SK-N-SH treated with all-trans-retinoic acid at 6 μM for 48 hours (cell line): Measurements from ENCODE around the gene MRRF.

Source experiments
- ESRRG ChIP-seq: fragments of 250-450 bp; sonication (Bioruptor Pico); IDR thresholded peaks from 2 replicates; pipeline ENCODE4 v1.6.1; 2021; ENCODE audit warnings: mild to moderate bottlenecking
- GLIS3 ChIP-seq: fragments of 250-450 bp; sonication (Bioruptor Pico); IDR thresholded peaks from 2 replicates; pipeline ENCODE4 v1.5.0; 2020; ENCODE audit warnings: mild to moderate bottlenecking, moderate library complexity
- PPARA ChIP-seq: fragments of 250-450 bp; sonication (Bioruptor Pico); IDR thresholded peaks from 2 replicates; pipeline ENCODE4 v1.5.0; 2020; ENCODE audit warnings: mild to moderate bottlenecking, borderline replicate concordance
- ZC3H10 ChIP-seq: fragments of 250-450 bp; sonication (Bioruptor Pico); IDR thresholded peaks from 2 replicates; pipeline ENCODE4 v1.5.1; 2021; ENCODE audit warnings: mild to moderate bottlenecking, moderate library complexity
- ZFP30 ChIP-seq: fragments of 450-650 bp; formaldehyde crosslinking; IDR thresholded peaks from 2 replicates; pipeline ENCODE4 v1.5.0; 2022; ENCODE audit warnings: mild to moderate bottlenecking, moderate library complexity
- ZNF8 ChIP-seq: fragments of 450-650 bp; formaldehyde crosslinking; IDR thresholded peaks from 2 replicates; pipeline ENCODE4 v1.5.0; 2020; ENCODE audit warnings: mild to moderate bottlenecking, moderate library complexity
- TF ChIP-seq, protein P1 (sequence below): fragments of 250-450 bp; sonication (Bioruptor Pico); IDR thresholded peaks from 2 replicates; pipeline ENCODE4 v1.8.0; 2021; ENCODE audit warnings: low read depth, mild to moderate bottlenecking, moderate library complexity, borderline replicate concordance

DNA sequence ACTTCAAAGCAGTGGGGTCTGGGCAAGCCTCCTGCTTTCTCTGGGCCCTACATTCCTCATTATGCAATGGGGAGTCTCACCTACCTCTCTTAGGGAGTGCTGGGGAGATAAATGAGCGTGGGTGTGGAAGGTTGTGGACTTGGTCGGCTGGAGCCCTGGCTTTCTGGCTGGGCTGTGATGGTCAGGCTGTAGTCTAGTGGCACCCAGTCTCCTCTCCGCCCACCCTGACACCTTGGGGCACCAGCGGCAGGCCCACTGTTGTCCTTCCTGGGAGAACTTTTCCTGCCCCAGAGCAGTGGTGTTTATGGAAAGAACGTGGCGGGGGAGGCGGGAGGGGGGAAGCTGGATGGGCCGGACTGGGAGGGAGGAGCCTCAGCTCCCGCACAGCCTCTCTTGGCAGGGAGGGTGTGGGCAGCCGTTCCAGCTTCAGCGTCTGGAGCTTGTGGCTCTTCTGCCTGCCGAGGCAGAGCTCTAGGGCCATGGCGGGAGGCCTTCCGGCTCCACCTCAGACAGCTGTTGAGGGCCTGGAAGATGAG lies 110.3 kb downstream of the MRRF start:
- TF ChIP-seq ZNF8 (CRISPR knock-in tag) (no peak), ESRRG (no peak), ZFP30 (CRISPR knock-in tag) (no peak), GLIS3 (CRISPR knock-in tag) (no peak), PPARA (CRISPR knock-in tag) (no peak), ZC3H10 (CRISPR knock-in tag) (no peak)
- TF ChIP-seq, protein P1, sequence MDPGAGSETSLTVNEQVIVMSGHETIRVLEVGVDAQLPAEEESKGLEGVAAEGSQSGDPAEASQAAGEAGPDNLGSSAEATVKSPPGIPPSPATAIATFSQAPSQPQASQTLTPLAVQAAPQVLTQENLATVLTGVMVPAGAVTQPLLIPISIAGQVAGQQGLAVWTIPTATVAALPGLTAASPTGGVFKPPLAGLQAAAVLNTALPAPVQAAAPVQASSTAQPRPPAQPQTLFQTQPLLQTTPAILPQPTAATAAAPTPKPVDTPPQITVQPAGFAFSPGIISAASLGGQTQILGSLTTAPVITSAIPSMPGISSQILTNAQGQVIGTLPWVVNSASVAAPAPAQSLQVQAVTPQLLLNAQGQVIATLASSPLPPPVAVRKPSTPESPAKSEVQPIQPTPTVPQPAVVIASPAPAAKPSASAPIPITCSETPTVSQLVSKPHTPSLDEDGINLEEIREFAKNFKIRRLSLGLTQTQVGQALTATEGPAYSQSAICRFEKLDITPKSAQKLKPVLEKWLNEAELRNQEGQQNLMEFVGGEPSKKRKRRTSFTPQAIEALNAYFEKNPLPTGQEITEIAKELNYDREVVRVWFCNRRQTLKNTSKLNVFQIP = no peak
